ENCODE measurements around the gene HNRNPAB. TPM values are rescaled to one million over a fixed set of nuclear protein-coding genes. Genes with fewer than 3 reads are reported as not detected.

Gene HNRNPAB
- total RNA-seq, 6 experiments from 2014 or later = 153 to 218 (median 197) TPM

GRCh38 chr5:178216779-178217178 lies 12.4 kb downstream of the HNRNPAB start:
- no peak for DNase-seq
- Mint-ChIP-seq H3K4me1 (ENCODE audit: low read depth) (no peaks in the 10 kb centered on the region), H3K4me3 (no peak overlapping the region), H3K27ac (no peak overlapping the region), H3K36me3 (ENCODE audit: low read depth) (peaks cover 35% of the 10 kb centered on the region), H3K27me3 (ENCODE audit: insufficient read depth) (peaks cover 4% of the 10 kb centered on the region), H3K9me3 (no peaks in the 10 kb centered on the region)
- TF ChIP-seq CTCF (IDR thresholded peaks at IDR 0.05) = no peak

DNA sequence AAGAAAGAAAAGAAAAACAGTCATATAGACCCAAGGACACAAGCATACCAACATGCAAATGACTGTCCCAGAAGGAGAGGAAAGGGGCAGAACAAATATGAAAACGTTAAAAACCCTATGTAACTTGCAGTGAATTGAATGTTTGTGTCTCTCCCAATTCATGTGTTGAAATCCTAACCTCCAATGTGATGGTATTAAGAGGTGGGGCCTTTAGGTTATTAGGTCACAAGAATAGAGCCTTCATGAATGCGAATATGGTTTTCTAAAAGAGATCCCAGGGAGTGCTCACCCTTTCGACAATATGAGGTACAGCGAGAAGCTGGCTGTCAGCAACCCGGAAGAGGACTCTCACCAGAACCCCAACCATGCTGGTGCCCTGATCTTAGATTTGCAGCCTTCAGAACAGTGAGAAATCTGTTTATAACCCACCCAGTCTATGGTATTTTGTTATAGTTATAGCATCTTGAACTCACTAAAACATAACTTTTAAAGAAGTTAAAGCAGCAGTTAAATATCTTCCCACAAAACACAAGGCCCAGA lies 14.0 kb downstream of the HNRNPAB start:
- Mint-ChIP-seq H3K27ac (peak overlapping the region; percentile 21; the same call in 1 of the 2 replicates), H3K27me3 (ENCODE audit: insufficient read depth) (peaks cover 4% of the 10 kb centered on the region), H3K9me3 (no peaks in the 10 kb centered on the region), H3K4me3 (no peak overlapping the region), H3K4me1 (ENCODE audit: low read depth) (no peaks in the 10 kb centered on the region), H3K36me3 (ENCODE audit: low read depth) (peaks cover 38% of the 10 kb centered on the region)
- DNase-seq = no peak
- no peak for TF ChIP-seq CTCF (IDR thresholded peaks at IDR 0.05)

- no peak for TF ChIP-seq CTCF (IDR thresholded peaks at IDR 0.05)
- Mint-ChIP-seq H3K4me1 (ENCODE audit: low read depth) (no peaks in the 10 kb centered on the region), H3K36me3 (ENCODE audit: low read depth) (peaks cover 34% of the 10 kb centered on the region), H3K27ac (peak overlapping the region; percentile 21; the same call in 1 of the 2 replicates), H3K4me3 (no peak overlapping the region), H3K9me3 (no peaks in the 10 kb centered on the region), H3K27me3 (ENCODE audit: insufficient read depth) (peaks cover 3% of the 10 kb centered on the region)
- DNase-seq = no peak
Measured at GRCh38 chr5:178218827-178219226, 14.5 kb downstream of the HNRNPAB start.

DNA sequence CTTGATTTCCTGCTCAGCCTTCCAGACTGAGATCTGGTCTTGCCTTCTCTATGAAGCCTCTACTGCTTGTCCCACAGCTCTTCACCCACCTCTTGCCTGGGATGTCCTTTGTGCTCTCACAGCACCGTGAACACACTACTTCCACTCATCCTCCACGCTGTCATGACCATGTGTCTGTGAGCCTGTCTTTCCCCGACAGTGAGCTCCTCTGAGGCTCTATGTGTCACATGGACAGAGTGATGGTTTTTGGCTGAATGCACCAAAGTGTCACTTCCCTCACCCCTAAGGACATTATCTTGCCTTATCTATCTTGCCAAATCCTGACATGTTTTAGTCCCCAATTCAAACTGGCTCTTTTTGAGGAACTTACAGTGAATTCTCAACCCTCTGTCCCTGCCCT lies 16.9 kb downstream of the HNRNPAB start:
- TF ChIP-seq CTCF (IDR thresholded peaks at IDR 0.05) = no peak
- Mint-ChIP-seq H3K27ac (peak overlapping the region; percentile 2; the same call in 1 of the 2 replicates), H3K36me3 (ENCODE audit: low read depth) (peaks cover 35% of the 10 kb centered on the region), H3K4me3 (no peak overlapping the region), H3K4me1 (ENCODE audit: low read depth) (no peaks in the 10 kb centered on the region), H3K9me3 (no peaks in the 10 kb centered on the region), H3K27me3 (ENCODE audit: insufficient read depth) (peaks cover 2% of the 10 kb centered on the region; the same call in 1 of the 2 replicates)
- DNase-seq = no peak

GRCh38 chr5:178221853-178222252 lies 17.5 kb downstream of the HNRNPAB start:
- DNase-seq = no peak
- H3K27ac Mint-ChIP-seq = peak overlapping the region; percentile 11; the same call in 1 of the 2 replicates
- TF ChIP-seq CTCF (IDR thresholded peaks at IDR 0.05) = no peak

More at GRCh38 chr5:178221853-178222252, 17.5 kb downstream of the HNRNPAB start:
- peaks cover 35% of the 10 kb centered on the region for H3K36me3 Mint-ChIP-seq (ENCODE audit: low read depth)
- H3K4me3 Mint-ChIP-seq = no peak overlapping the region
- H3K27me3 Mint-ChIP-seq (ENCODE audit: insufficient read depth) = peaks cover under 1% of the 10 kb centered on the region; the same call in 1 of the 2 replicates
- H3K4me1 Mint-ChIP-seq (ENCODE audit: low read depth) = no peaks in the 10 kb centered on the region; the same call in 1 of the 2 replicates
- no peaks in the 10 kb centered on the region; the same call in 1 of the 2 replicates for H3K9me3 Mint-ChIP-seq

All from HFFc6 (cell line).